Naive B cell (primary cell): ENCODE data around the gene NCOA5. TPM values are rescaled to one million over a fixed set of nuclear protein-coding genes. Genes with fewer than 3 reads are reported as not detected.

Experiments
- ATAC-seq, 2 donors: fragments of 150-1000 bp; cut with Tn5 transposase; 2 replicates each; pipeline ENCODE4 v1.10.0; 2021; ENCODE audit warnings: low read depth in 2 of 2, mild to moderate bottlenecking in 2 of 2, moderate library complexity in 2 of 2
- DNase-seq: peaks from one replicate; pipeline ENCODE4 v3.0.0; 2022
- H3K27ac Mint-ChIP-seq, 6 donors: one replicate each; pipeline ENCODE4 v1.8.0; 2020 to 2022; ENCODE audit warnings: mild to moderate bottlenecking in 6 of 6, mixed read lengths in 6 of 6, moderate library complexity in 5 of 6, inconsistent platforms in 2 of 6
- H3K27me3 Mint-ChIP-seq, 3 donors: one replicate each; pipeline ENCODE4 v1.8.0; 2021 to 2022; ENCODE audit warnings: mixed read lengths in 3 of 3, mild to moderate bottlenecking in 1 of 3
- H3K36me3 Mint-ChIP-seq, 2 donors: one replicate each; pipeline ENCODE4 v1.8.0; 2020 to 2022; ENCODE audit warnings: mixed read lengths in 2 of 2, inconsistent platforms in 1 of 2, mild to moderate bottlenecking in 1 of 2
- H3K4me1 Mint-ChIP-seq, 3 donors: one replicate each; pipeline ENCODE4 v1.8.0; 2020 to 2022; ENCODE audit warnings: mixed read lengths in 3 of 3, inconsistent platforms in 1 of 3, mild to moderate bottlenecking in 1 of 3, moderate library complexity in 1 of 3
- H3K4me3 Mint-ChIP-seq, 8 donors: one replicate each; pipeline ENCODE4 v1.8.0; 2020 to 2022; ENCODE audit warnings: mild to moderate bottlenecking in 8 of 8, mixed read lengths in 8 of 8, moderate library complexity in 8 of 8, inconsistent platforms in 2 of 8
- H3K9me3 Mint-ChIP-seq, 7 donors: one replicate each; pipeline ENCODE4 v1.8.0; 2020 to 2022; ENCODE audit warnings: mixed read lengths in 7 of 7, mild to moderate bottlenecking in 5 of 7, inconsistent platforms in 2 of 7, moderate library complexity in 1 of 7
- polyA plus RNA-seq, 6 donors: library from polyadenylated mRNA; unstranded; fragments of 300-500 nt; fragmentation: Illumina TruSeq; gene quantifications; one replicate each; pipeline ENCODE4 v1.2.3, GENCODE V29; 2021; ENCODE audit warnings: low read depth in 6 of 6

Gene NCOA5
- polyA plus RNA-seq, 6 donors from 2014 or later, result 13.8 to 39.3 (median 27.3) TPM

DNA sequence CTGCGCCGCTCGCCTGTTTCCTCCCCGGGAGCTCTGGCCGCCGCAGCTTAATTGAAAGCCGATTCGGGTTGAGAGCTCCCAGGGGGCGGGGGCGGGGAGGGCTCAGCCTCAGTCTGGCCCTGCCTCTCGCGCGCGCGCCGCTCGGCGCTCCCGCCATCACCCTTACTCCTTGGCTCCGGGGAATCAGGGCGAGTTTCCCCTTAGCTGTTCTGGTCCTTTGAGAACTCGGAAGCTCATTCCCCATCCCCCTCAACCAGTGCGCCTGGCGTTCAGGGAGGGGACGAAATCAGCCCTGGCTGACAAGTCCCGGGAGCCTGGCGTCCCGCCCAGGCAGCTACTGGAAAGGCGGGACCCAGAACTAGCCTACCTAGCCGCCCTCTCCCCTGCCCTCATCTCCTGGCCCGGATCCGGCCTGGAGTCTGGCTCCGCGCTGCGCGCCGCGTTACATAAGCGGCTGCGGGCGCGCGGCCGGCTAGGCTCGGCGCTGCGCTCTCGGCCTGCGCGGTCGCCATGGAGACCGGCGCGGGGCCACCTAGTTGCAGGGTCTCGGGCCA, 58.0 kb downstream of the NCOA5 start:
- Mint-ChIP-seq H3K4me3 (peak overlapping the region in 1 of 8 donors; percentile 55), H3K9me3 (peaks cover 0 to 3% (median 0%) of the 10 kb centered on the region in 7 donors), H3K4me1 (peaks cover 0 to 3% (median 0%) of the 10 kb centered on the region in 3 donors), H3K36me3 (peaks cover 0 to 8% of the 10 kb centered on the region in 2 donors), H3K27me3 (peaks cover 47 to 95% (median 65%) of the 10 kb centered on the region in 3 donors), H3K27ac (no peak overlapping the region)
- no peak for ATAC-seq
- no peak for DNase-seq

DNA sequence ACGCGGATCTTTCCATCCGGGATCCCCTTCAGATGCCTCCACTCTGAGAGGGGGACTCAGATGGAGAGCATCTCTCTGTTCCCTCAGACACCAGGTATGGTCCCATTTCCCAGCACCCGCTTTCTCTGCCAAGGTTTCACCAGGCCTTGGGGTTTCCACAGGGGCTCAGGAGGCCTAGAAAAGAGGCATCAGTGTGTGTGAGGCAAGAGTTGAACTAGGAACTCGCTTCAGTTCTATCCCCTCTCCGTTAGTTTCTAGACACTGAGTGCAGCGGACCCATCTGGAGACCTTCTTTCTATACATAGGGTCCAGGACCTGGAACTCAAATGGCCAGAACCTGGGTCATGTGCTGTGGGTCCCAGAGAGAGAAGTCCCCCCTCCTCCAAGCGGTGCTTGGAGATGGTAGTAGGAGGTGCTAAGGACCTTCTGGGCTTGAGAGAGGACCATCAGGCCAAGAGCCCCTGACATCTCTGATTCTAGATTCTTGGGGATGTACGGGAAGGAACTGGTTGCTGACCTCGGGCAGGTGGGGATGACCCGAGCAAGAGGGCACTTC, 58.7 kb downstream of the NCOA5 start:
- peaks cover 51 to 94% (median 72%) of the 10 kb centered on the region in 3 donors for H3K27me3 Mint-ChIP-seq
- no peak for ATAC-seq
- peaks cover 0 to 8% of the 10 kb centered on the region in 2 donors for H3K36me3 Mint-ChIP-seq
- peaks cover 0 to 3% (median 0%) of the 10 kb centered on the region in 7 donors for H3K9me3 Mint-ChIP-seq
- H3K4me1 Mint-ChIP-seq, result peaks cover 0 to 3% (median 0%) of the 10 kb centered on the region in 3 donors
- DNase-seq, result no peak
- H3K27ac Mint-ChIP-seq, result peak overlapping the region in 1 of 6 donors; percentile 15
- no peak overlapping the region for H3K4me3 Mint-ChIP-seq

- ATAC-seq (no peak), DNase-seq (no peak)
- peaks cover 0 to 6% of the 10 kb centered on the region in 2 donors for H3K36me3 Mint-ChIP-seq
- peak overlapping the region in 1 of 8 donors; percentile 15 for H3K4me3 Mint-ChIP-seq
- peaks cover 0 to 3% (median 0%) of the 10 kb centered on the region in 3 donors for H3K4me1 Mint-ChIP-seq
- peaks cover 51 to 94% (median 75%) of the 10 kb centered on the region in 3 donors for H3K27me3 Mint-ChIP-seq
- H3K27ac Mint-ChIP-seq, result peak overlapping the region in 2 of 6 donors; percentile 15 to 42
- peaks cover 0 to 3% (median 0%) of the 10 kb centered on the region in 7 donors for H3K9me3 Mint-ChIP-seq
Measured at GRCh38 chr20:46030284-46031013, 59.3 kb downstream of the NCOA5 start.

- Mint-ChIP-seq H3K36me3 (no peaks in the 10 kb centered on the region), H3K9me3 (no peaks in the 10 kb centered on the region), H3K4me1 (peaks cover 0 to 3% (median 0%) of the 10 kb centered on the region in 3 donors), H3K4me3 (peak within 1 kb of the TSS in 1 of 8 donors; percentile 9), H3K27me3 (peaks cover 51 to 94% (median 75%) of the 10 kb centered on the region in 3 donors), H3K27ac (peak within 1 kb of the TSS in 2 of 6 donors; percentile 38 to 47)
- no peak for ATAC-seq
- DNase-seq, result no peak
Measured at GRCh38 chr20:46028772-46029371, 60.9 kb downstream of the NCOA5 start, which contains the start of gene SLC12A5. SLC12A5 (plus strand) TSS chr20:46029215; CDS start chr20:46029345, 130 bp downstream.

GRCh38 chr20:46028110-46028509, 61.7 kb downstream of the NCOA5 start:
- H3K36me3 Mint-ChIP-seq, result no peaks in the 10 kb centered on the region
- H3K9me3 Mint-ChIP-seq, result no peaks in the 10 kb centered on the region
- H3K4me1 Mint-ChIP-seq, result peaks cover 0 to 8% (median 5%) of the 10 kb centered on the region in 3 donors
- H3K27ac Mint-ChIP-seq, result no peak overlapping the region
- H3K4me3 Mint-ChIP-seq, result peak overlapping the region in 1 of 8 donors; percentile 42
- peaks cover 50 to 94% (median 75%) of the 10 kb centered on the region in 3 donors for H3K27me3 Mint-ChIP-seq
- ATAC-seq, result no peak
- DNase-seq, result no peak

- Mint-ChIP-seq H3K36me3 (no peaks in the 10 kb centered on the region), H3K4me3 (no peak overlapping the region), H3K9me3 (no peaks in the 10 kb centered on the region), H3K4me1 (peaks cover 5 to 13% (median 10%) of the 10 kb centered on the region in 3 donors), H3K27me3 (peaks cover 45 to 91% (median 70%) of the 10 kb centered on the region in 3 donors), H3K27ac (no peak overlapping the region)
- DNase-seq (no peak), ATAC-seq (no peak)
Measured at GRCh38 chr20:46027245-46027853, 62.4 kb downstream of the NCOA5 start.

DNA sequence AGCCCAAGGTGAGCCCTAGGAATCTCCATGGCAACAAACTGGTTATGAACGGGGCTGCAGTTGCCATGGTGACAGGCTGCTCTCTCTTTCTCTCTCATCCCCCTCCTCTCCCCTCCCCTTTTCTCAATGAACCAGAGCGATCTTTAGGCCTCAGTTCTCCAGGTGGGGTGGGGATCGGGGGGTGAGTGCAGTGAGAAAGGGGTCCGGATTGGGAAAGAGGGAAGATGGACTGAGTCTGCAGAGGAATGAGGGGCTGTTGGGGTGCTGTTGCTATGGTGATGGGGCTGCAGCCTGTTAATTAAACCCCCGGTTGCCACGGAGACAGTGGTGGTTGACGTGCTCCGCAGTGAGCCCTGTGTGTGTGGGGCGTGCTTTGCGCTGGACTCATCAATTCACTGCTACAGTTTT, 64.4 kb downstream of the NCOA5 start:
- H3K4me1 Mint-ChIP-seq, result peaks cover 23 to 27% (median 25%) of the 10 kb centered on the region in 3 donors
- DNase-seq, result no peak
- ATAC-seq, result no peak
- no peaks in the 10 kb centered on the region for H3K36me3 Mint-ChIP-seq
- H3K27me3 Mint-ChIP-seq, result peaks cover 48 to 93% (median 75%) of the 10 kb centered on the region in 3 donors
- H3K4me3 Mint-ChIP-seq, result no peak overlapping the region
- no peak overlapping the region for H3K27ac Mint-ChIP-seq
- H3K9me3 Mint-ChIP-seq, result peaks cover 0 to 3% (median 0%) of the 10 kb centered on the region in 7 donors

DNA sequence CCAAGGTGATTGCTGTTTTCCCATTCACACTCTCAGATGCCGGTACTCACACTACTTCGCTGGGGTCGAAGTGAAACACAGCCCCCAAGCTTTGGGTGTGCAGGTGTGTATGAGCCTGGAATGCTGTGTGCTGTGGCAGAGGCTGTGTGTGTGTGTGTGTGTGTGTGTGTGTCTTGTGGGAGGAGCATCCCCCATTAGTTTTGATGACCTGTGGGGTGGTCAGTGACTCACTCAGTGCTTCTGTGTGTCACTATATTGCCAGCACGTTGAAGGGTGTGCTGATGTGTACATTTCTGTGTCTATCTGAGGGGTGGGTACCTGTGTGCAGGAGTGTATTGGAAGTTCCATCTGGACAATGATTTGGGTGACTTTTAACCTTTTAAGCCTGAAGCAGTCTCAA, 65.8 kb downstream of the NCOA5 start:
- peaks cover 24 to 29% (median 25%) of the 10 kb centered on the region in 3 donors for H3K4me1 Mint-ChIP-seq
- H3K27me3 Mint-ChIP-seq, result peaks cover 48 to 79% (median 71%) of the 10 kb centered on the region in 3 donors
- H3K9me3 Mint-ChIP-seq, result peaks cover 0 to 3% (median 0%) of the 10 kb centered on the region in 7 donors
- H3K27ac Mint-ChIP-seq, result peak overlapping the region in 1 of 6 donors; percentile 9
- peak overlapping the region in 2 of 8 donors; percentile 15 to 45 for H3K4me3 Mint-ChIP-seq
- ATAC-seq, result no peak
- DNase-seq, result no peak
- H3K36me3 Mint-ChIP-seq, result no peaks in the 10 kb centered on the region

GRCh38 chr20:46023148-46023484, 66.6 kb downstream of the NCOA5 start:
- no peak for ATAC-seq
- Mint-ChIP-seq H3K4me3 (peak overlapping the region in 5 of 8 donors; percentile 45 to 87 (median 75)), H3K36me3 (no peaks in the 10 kb centered on the region), H3K27ac (peak overlapping the region in 1 of 6 donors; percentile 64), H3K4me1 (peaks cover 24 to 29% (median 25%) of the 10 kb centered on the region in 3 donors), H3K9me3 (peaks cover 0 to 3% (median 0%) of the 10 kb centered on the region in 7 donors), H3K27me3 (peaks cover 53 to 79% (median 72%) of the 10 kb centered on the region in 3 donors)
- DNase-seq, result no peak

GRCh38 chr20:46022411-46023147, 67.2 kb downstream of the NCOA5 start:
- peak; percentile 71 for DNase-seq
- peak; percentile 65 to 76 for ATAC-seq
- Mint-ChIP-seq H3K9me3 (peaks cover 0 to 3% (median 0%) of the 10 kb centered on the region in 7 donors), H3K27ac (peak overlapping the region in 2 of 6 donors; percentile 24 to 73), H3K4me3 (peak overlapping the region; percentile 15 to 87 (median 68)), H3K36me3 (no peaks in the 10 kb centered on the region), H3K4me1 (peaks cover 24 to 29% (median 25%) of the 10 kb centered on the region in 3 donors), H3K27me3 (peaks cover 51 to 79% (median 72%) of the 10 kb centered on the region in 3 donors)

DNA sequence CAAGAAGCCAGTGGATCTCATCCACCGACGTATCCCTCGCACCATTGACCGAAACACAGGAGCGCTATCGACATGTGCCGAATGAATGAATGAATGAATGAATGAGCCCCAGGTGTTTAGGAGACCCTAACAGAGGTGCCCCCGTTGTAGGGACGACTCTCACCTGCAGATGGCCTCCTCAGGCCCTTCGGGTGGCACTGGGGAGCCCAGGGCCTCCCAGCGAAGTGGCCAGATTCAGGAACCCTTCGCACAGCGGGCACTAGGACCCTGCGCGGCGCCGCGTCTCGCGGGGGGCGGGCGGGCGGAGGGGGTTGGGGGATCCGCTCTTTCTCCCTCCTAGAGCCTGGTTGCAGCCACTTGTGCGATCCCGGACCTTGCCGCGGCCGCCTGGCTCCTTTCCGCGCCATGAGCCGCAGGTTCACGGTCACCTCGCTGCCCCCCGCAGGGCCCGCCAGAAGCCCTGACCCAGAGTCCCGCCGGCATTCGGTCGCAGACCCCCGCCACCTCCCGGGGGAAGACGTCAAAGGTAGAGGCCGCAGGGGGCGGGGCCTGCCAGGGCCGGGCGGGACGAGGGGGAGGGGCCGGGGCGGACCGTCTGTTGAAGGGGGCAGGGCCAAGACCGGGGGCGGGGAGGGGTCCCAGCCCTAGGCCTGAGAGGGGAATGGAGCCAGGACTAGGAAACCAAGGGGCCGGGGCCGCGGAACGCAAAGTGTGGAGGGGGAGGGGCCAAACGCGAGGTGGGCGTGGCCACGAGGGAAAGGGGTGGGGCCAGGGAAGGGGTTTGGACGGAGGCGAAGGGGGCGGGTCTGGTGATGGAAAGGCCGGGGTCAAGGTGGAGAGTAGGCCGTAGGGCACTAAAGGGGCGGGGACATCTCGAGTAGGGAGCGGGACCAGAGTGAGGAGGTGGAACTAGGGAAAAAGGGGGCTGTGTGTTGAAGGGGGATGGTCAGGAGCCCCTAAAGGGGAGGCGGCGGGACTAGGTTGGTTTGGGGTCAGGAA, 68.1 kb downstream of the NCOA5 start:
- H3K27me3 Mint-ChIP-seq, result peaks cover 41 to 74% (median 68%) of the 10 kb centered on the region in 3 donors
- peaks cover 24 to 29% (median 25%) of the 10 kb centered on the region in 3 donors for H3K4me1 Mint-ChIP-seq
- peak; percentile 41 to 47 for ATAC-seq

More for the DNA sequence above, 68.1 kb downstream of the NCOA5 start:
- no peaks in the 10 kb centered on the region for H3K36me3 Mint-ChIP-seq
- no peak for DNase-seq
- peak overlapping the region in 2 of 6 donors; percentile 68 to 82 for H3K27ac Mint-ChIP-seq
- peak overlapping the region; percentile 15 to 88 (median 77) for H3K4me3 Mint-ChIP-seq
- H3K9me3 Mint-ChIP-seq, result peaks cover 0 to 3% (median 0%) of the 10 kb centered on the region in 7 donors
